ENCODE measurements around the gene AKR1C4.

AKR1C4 gene

DNA sequence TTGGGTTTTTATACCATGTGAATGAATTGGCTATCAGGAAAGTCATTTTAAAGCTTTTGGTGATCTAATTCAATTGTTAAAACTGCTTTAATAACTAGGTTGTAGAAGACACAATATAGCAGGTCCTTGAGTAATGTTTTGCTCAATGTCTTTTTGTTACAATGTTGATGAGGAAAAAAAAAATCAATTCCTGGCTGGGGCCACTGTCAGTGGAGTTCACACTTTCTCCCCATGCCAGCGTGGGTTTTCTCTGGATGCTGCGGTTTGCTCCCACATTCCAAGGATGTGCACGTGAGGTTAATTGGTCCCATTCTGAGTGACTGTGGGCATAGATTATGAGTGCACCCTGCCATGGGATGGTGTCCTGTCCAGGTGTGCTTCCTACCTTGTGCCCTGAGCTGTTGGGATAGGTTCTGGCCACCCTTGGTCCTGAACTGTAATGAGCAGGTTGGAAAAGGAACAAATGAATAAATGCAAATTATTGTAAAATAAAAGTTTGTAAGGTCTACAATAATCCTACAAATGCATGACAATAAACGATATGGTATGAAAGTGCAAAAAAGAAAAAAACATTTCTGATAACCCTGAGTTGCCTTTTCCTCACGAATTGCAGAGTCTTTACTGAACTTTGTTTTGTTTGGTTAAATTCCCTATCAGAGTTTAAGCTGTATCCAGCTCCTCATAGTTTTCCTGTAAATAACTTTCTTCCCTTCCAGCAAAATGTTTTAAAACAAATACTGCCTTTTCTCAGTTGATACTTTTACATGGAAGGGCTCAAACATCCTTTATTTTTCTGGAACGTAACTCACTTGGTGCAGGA, 62.7 kb downstream of the AKR1C4 start:
- DNase-seq: no peak
- intact Hi-C loops (cut with DNase I): no loop called here

DNA sequence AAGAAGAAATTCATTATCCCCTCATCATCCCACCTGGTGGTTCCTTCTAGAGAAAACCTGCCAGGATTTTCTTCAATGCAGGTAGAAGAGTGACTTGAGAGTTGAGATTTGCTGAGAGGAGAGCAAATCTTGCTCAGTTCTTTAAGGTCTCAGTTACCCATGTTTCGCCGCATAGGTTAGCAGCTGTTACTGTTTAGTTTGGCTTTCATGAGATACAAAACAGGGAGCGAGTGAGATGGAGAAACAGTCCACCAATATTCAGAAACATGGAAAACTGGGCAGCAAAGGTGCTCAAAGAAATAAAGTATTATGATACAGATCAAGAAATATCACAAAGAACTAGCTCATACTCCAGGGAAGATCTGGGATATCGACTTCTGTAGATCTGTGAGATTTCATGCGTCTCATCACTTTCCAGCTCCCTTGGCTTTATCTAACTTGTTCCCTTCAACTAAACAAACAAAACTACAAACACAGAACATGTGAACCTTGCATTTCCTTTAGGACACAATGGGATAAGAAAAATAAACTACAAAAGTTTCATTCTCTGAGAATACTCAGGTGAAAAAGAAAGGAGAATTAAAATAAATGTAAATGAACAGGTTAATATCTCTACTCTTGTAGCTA, 63.4 kb downstream of the AKR1C4 start:
- intact Hi-C loops (cut with DNase I): no loop called here
- no peak for DNase-seq

DNA sequence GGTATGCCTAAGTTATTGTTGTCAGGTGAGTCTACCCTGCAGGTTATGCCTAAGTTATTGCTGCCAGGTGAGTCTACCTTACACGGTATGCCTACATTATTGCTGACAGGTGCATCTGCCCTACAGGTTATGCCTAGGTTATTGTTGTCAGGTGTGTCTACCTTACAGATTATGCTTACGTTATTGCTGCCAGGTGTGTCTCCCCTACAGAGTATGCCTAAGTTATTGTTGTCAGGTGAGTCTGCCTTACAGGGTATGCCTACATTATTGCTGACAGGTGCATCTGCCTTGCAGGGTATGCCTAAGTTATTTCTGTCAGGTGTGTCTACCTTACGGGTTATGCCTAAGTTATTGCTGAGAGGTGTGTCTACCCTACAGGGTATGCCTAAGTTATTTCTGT, 64.2 kb downstream of the AKR1C4 start:
- intact Hi-C loops (cut with DNase I): no loop called here
- no peak for DNase-seq

DNA sequence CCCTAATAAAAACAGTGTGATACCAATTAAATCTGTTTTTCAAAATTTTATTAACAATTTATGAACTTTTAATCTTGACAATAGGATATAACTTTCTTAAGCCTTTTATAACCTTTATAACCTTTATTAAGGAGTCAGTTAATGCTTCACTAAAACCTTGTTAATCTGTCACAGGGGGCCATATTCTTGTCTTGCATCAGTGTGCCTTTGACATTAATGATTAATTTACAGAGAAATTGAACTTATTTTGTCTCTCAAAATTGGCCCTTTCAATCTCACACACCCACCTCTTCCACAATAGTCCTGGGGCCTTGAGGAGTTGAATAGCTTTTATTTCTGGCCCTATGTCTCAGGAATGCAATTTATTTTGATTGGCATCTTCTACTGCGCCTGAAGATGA, 68.5 kb downstream of the AKR1C4 start:
- intact Hi-C loops (cut with DNase I): no loop called here
- no peak for DNase-seq

DNA sequence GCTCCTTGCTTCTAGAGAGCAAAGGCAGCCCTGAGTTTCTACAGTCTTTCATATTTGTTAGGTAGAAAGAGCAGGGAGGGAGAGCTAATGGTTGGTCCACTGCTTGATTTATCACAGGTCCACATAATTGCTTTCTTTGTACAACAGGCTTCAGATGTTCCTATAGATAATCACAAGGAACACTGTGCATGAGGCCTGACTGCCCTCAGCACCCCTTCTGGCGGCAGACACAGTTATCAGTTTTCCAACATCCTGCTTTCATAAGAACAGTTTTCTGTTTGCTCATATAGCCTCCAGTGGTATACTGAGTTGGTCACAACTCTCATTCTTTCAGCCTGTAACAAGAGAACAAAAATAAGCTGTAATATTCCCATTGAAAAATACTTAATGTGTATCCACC, 69.7 kb downstream of the AKR1C4 start:
- no peak for DNase-seq
- intact Hi-C loops (cut with DNase I): no loop called here

DNA sequence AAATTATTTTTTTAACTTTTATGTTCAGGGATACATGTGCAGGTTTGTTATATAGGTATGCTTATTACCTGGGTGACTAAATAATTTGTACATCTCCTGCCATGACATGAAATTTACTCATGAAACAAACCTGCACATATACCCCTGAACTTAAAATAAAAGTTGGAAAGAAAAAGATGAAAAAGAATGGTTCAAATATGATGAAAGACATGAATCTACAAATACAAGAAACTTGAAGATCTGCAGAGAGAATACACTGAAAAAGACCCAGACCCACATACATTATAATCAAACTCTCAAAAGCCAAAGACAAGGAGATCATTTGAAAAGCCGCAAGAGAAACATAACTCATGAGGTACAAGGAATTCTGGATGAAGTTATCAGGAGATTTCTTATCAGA, 70.2 kb downstream of the AKR1C4 start:
- DNase-seq: no peak
- intact Hi-C loops (cut with DNase I): no loop called here

DNA sequence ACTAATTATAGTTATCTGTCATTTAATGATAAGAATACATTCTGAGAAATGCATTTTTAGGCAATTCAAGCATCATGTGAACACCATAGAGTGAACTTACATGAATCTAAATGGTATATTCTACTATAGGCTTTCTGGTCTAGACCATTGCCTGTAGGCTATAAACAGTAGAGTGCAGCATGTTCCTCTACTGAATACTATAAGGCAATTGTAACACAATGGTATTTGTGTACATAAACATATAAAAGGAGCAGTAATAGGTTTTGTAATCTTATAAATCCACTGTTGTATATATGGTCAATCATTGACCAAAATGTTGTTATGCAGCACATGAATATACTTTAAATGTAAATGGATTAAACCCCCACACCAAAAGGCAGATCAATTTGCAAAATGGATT, 71.6 kb downstream of the AKR1C4 start:
- no peak for DNase-seq
- intact Hi-C loops (cut with DNase I): no loop called here
